BLaER1 treated with 17β-estradiol and CSF1 and Interleukin-3, amounts not matched to agents 10 nM and 100 nM (cell line): ENCODE measurements around the gene GBX2.

Experiments
- H3K27ac ChIP-seq, 11 experiments: shearing (Covaris generic); formaldehyde crosslinking; 2 replicates each; pipeline ENCODE4 v1.8.1; 2022
- H3K27me3 ChIP-seq, 11 experiments: shearing (Covaris generic); formaldehyde crosslinking; 2 replicates each; pipeline ENCODE4 v1.8.1; 2022
- H3K36me3 ChIP-seq, 11 experiments: shearing (Covaris generic); formaldehyde crosslinking; 2 replicates each; pipeline ENCODE4 v1.8.1; 2022
- H3K4me1 ChIP-seq, 10 experiments: shearing (Covaris generic); formaldehyde crosslinking; 2 replicates each; pipeline ENCODE4 v1.8.1; 2022
- H3K4me2 ChIP-seq, 11 experiments: shearing (Covaris generic); formaldehyde crosslinking; 2 replicates each; pipeline ENCODE4 v1.8.1; 2022
- H3K4me3 ChIP-seq, 10 experiments: shearing (Covaris generic); formaldehyde crosslinking; 2 replicates each; pipeline ENCODE4 v1.8.1; 2022
- H3K9ac ChIP-seq, 11 experiments: shearing (Covaris generic); formaldehyde crosslinking; 2 replicates each; pipeline ENCODE4 v1.8.1; 2022
- H3K9me3 ChIP-seq, 11 experiments: shearing (Covaris generic); formaldehyde crosslinking; replicated peaks in 1 of 11; 2 replicates each; pipeline ENCODE4 v1.8.1; 2022
- H4K20me1 ChIP-seq, 11 experiments: shearing (Covaris generic); formaldehyde crosslinking; 2 replicates each; pipeline ENCODE4 v1.8.1; 2022
- Cebpa-rat ChIP-seq, 11 experiments: shearing (Covaris generic); IDR thresholded peaks; 2 replicates each; pipeline ENCODE4 v1.8.1; 2022

The GBX2 gene

DNA sequence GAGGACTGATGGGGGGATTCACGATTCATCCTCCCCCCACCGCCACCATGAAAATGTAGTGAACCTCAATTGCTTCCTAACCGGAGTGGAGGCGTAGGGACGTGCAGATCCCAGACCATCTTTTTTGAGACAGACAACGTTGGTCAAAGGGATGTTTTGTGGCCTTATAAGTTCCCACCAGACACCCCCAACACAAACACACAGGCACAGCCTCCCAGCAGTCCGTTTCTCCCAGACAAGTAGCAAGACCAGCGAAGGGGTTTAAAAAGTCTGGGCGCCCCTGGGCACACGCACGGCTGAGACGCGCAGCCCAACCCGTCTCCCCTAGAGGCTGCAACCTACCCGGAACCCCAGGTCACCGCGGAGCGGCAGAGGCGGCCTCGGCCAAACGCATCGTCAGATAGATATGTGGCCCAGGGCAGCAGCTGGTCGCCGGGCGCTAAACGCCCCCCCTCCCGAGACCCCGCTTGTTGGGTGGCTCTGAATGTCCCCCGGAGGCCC, 1.3 kb downstream of the GBX2 start:
- Histone ChIP-seq H3K4me3 (peak overlapping the region; percentile 50 to 69 (median 55)), H3K27ac (no peak overlapping the region)

DNA sequence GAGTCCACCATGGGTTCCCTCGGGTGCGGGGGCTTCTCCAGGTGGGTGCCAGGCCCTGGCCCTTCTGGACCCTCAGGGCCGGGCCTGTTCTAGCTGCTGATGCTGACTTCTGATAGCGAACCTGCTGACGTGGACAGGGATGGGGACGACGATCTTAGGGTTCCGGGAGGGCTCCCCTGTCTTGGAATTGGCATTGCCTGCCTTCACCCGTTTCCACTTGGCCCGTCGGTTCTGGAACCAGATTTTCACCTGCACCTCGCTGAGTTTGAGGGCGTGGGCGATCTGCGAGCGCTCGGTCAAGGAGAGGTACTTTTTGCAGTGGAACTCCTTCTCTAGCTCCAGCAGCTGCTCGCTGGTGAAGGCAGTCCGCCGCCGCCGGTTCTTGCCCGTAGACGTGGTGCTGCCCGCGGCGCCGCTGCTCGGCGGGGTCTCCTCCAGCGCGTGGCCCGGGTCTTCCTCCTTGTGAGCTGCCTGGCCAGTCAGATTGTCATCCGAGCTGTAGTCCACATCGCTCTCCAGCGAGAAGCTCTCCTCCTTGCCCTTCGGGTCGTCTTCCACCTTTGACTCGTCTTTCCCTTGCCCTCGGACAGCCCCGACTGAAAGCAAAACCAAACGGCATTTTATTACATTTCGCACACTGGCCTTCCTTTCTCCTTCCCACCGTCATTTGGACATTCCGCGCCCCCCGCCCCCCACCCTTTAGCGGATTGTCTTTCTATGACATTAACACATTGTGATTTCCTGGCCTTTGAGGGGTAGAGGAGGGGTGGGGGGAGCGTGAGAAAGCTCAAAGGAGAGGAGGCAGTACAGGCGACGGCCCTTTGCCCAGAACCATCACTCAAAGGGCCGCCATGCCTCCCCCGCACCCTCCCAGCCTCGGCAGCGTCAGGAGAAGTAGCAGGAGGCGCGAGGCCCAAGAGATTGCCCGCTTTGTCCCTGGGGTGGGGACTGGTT, 2.1 kb downstream of the GBX2 start:
- H3K27me3 ChIP-seq: peaks cover 100% of the 10 kb centered on the region in 11 experiments
- TF ChIP-seq Cebpa-rat (IDR thresholded peaks at IDR 0.05): no peak
- H3K27ac ChIP-seq: no peak overlapping the region
- peak overlapping the region; percentile 50 to 69 (median 55); a peak in 15 of 20 replicates for H3K4me3 ChIP-seq
- H4K20me1 ChIP-seq: peaks cover 0 to 100% (median 96%) of the 10 kb centered on the region in 11 experiments; a peak in 19 of 22 replicates
- H3K36me3 ChIP-seq: no peaks in the 10 kb centered on the region
- H3K9ac ChIP-seq: no peak overlapping the region
- H3K4me2 ChIP-seq: peak overlapping the region; percentile 86 to 98 (median 95)
- H3K9me3 ChIP-seq: peaks cover 5 to 25% (median 12%) of the 10 kb centered on the region in 11 experiments; a peak in 18 of 22 replicates
- H3K4me1 ChIP-seq: peaks cover 44 to 59% (median 52%) of the 10 kb centered on the region in 10 experiments

More for the DNA sequence above, 1.3 kb downstream of the GBX2 start:
- Histone ChIP-seq H3K27me3 (peaks cover 100% of the 10 kb centered on the region in 11 experiments), H3K9me3 (peaks cover 5 to 32% (median 18%) of the 10 kb centered on the region in 11 experiments; a peak in 18 of 22 replicates), H3K36me3 (no peaks in the 10 kb centered on the region), H3K4me1 (peaks cover 44 to 57% (median 51%) of the 10 kb centered on the region in 10 experiments), H3K4me2 (peak overlapping the region; percentile 86 to 98 (median 95)), H4K20me1 (peaks cover 0 to 100% (median 97%) of the 10 kb centered on the region in 11 experiments; a peak in 19 of 22 replicates), H3K9ac (peak overlapping the region in 1 of 11 experiments; percentile 26; a peak in 2 of 22 replicates)
- no peak for TF ChIP-seq Cebpa-rat (IDR thresholded peaks at IDR 0.05)

DNA sequence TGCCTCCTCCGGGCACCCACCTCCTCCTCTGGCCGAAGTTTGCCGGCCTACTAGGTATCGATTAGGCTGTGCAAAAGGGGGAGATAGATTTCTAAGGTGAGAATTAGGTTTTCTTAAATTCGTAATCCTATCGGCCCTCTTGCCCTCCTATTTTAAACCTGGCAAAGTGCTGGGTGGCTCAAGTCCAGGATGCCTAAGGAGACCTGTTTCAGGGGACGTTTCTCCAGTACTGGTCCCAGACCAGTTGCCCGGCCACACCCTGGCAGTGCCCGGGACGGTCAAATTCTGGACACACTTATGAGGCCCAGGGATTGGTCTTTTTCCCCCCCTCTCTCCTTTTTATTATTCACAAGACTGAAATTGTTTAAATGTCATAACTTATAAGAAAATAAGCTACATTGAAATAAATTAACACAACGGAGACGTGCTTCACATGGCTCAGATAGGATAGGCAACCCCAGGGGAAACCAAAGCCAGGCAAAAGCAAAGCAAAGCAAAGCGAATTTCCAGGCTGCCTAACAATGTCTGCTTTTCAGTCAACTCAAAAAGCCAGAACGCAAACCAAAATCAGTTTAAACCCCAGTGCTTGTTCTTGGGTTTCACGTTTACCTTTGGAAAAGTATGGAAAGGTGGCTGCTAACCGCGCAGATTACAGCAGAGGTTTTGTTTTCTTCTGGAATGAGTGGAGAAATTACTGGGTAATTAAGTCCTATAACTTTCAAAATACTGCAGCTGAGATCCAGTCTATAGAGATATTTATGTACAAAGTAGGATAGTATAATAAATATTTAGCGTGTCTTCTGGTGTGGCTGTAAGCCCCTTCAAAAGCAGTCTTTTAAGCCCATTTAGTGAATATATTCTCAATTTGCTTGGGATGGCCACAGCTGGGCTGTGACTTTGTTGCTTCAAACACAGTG, 3.0 kb downstream of the GBX2 start:
- no peak overlapping the region for H3K9ac ChIP-seq
- TF ChIP-seq Cebpa-rat (IDR thresholded peaks at IDR 0.05): no peak
- H3K27me3 ChIP-seq: peaks cover 100% of the 10 kb centered on the region in 11 experiments
- peaks cover 0 to 98% (median 88%) of the 10 kb centered on the region in 11 experiments; a peak in 19 of 22 replicates for H4K20me1 ChIP-seq
- H3K9me3 ChIP-seq: peaks cover 5 to 18% (median 12%) of the 10 kb centered on the region in 11 experiments; a peak in 18 of 22 replicates
- no peaks in the 10 kb centered on the region for H3K36me3 ChIP-seq
- peak overlapping the region in 3 of 10 experiments; percentile 46 to 63 (median 51); a peak in 5 of 20 replicates for H3K4me3 ChIP-seq
- no peak overlapping the region for H3K27ac ChIP-seq
- H3K4me2 ChIP-seq: peak overlapping the region in 10 of 11 experiments; percentile 59 to 85 (median 69); a peak in 14 of 22 replicates
- H3K4me1 ChIP-seq: peaks cover 44 to 59% (median 52%) of the 10 kb centered on the region in 10 experiments

DNA sequence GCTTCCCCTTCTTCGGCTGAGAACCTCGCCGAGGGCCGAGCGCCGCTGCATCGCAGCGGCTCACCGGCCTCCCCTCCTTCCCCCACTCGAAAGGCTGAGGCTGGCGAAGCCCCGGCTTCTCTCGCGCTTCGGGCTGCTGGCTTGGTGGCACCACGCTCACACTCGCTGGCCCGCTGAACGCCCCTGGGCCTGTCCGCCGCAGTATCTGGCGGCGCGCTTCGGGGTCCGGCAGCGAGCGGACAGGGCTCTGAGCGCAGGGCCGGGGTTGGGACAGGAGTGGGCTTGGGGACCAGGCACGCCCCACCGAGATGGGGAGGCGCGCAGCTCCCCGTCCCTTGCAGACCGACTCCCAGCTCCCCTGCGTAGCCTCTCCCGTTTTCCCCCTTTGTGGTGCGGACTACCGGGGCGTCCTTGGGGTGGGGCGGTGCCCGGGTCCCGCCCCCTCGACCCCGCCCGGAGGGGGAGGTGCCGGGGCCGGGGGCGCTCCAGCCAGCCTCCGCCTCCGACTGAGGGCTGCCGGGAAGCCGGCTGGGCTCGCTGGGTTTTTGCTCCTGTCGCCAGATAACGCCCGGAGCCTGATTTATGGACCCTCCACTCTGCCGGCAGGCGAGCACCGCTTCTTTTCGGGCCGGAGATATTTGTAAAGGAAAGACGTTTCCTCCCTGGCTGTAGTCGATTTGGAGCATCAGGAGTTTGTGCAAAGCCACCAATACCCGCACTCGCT, 3.8 kb downstream of the GBX2 start:
- Histone ChIP-seq H3K9ac (no peak overlapping the region), H3K4me2 (peak overlapping the region; percentile 59 to 85 (median 68)), H3K27me3 (peaks cover 100% of the 10 kb centered on the region in 11 experiments), H3K27ac (no peak overlapping the region), H3K4me1 (peaks cover 44 to 59% (median 52%) of the 10 kb centered on the region in 10 experiments), H3K9me3 (peaks cover 0 to 11% (median 4%) of the 10 kb centered on the region in 11 experiments; a peak in 18 of 22 replicates), H3K36me3 (no peaks in the 10 kb centered on the region), H3K4me3 (peak overlapping the region; percentile 8 to 63 (median 44); a peak in 18 of 20 replicates), H4K20me1 (peaks cover 0 to 95% (median 80%) of the 10 kb centered on the region in 11 experiments; a peak in 19 of 22 replicates)
- TF ChIP-seq Cebpa-rat (IDR thresholded peaks at IDR 0.05): no peak

DNA sequence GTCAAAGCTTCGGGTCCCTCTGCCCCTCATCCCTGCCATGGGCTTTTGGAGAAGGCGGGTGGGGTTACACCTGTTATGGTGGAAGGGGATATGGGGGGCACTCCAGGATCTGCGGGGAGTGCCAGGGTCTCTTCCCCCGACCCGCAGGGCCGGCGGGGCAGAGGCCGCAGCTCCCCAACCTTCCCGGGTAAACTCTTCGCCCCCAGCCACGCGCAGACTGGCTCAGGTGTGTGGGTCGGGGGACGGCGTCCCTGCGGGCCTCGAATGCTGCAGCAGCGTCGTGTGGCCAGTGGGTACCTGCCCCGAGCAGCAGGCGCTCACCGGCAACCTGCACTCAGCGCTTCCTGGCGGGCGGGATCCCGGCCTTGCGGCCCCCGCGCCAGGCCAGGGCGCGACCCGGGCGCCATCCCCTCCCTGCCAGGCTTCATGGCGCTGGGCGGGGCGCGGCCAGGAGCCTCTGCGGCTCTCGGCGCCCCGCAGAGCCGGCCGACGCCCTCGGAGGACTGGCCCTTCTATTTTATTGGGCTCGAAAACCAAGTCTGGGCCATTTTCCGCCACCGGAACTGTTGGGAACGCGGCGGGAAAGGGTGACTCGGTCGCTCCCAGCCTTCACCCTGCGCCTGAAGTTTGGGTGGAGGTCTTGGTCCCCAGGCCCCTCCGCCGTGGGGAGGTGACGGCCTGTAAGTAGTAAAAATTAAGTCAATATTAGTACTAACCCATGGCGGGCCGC, 4.5 kb downstream of the GBX2 start:
- Histone ChIP-seq H3K9ac (no peak overlapping the region), H3K9me3 (peaks cover 0 to 4% (median 0%) of the 10 kb centered on the region in 11 experiments; a peak in 8 of 22 replicates), H3K36me3 (no peaks in the 10 kb centered on the region), H3K4me2 (peak overlapping the region; percentile 59 to 85 (median 68)), H3K27ac (no peak overlapping the region), H4K20me1 (peaks cover 0 to 95% (median 73%) of the 10 kb centered on the region in 11 experiments; a peak in 19 of 22 replicates), H3K27me3 (peaks cover 100% of the 10 kb centered on the region in 11 experiments), H3K4me1 (peaks cover 42 to 57% (median 50%) of the 10 kb centered on the region in 10 experiments), H3K4me3 (peak overlapping the region in 9 of 10 experiments; percentile 30 to 63 (median 46); a peak in 15 of 20 replicates)
- TF ChIP-seq Cebpa-rat (IDR thresholded peaks at IDR 0.05): no peak

DNA sequence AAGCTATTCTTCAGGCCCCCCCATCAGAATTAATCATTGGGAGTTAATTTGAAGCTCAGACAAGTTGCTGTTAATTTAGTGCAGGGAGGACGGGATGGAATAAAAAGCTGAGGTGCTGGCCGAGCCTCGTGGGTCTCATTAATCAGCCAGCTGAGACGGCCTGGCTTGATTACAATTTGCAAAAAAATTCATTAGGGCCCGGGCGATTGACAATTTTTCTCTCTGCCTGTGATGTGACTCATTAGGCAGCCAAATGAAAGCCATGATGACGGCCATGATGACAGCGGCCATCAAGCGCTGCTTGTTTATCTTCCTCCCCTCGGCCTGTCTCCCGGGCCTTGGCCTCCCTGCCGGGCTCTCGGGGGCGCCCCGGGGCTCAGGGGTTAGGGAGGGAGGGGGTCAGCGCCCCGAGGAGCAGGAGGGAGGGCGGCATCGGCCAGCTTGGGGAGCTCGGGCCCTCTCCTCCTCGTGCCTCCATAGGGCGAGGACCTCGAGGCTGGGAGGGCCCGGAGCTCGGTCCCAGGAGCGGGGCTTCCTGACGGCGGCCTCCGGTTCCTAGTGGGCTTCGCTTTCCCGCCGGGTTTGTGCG, 5.2 kb downstream of the GBX2 start:
- H3K9ac ChIP-seq: no peak overlapping the region
- peaks cover 0 to 88% (median 67%) of the 10 kb centered on the region in 11 experiments; a peak in 19 of 22 replicates for H4K20me1 ChIP-seq
- peaks cover 100% of the 10 kb centered on the region in 11 experiments for H3K27me3 ChIP-seq
- peak overlapping the region in 9 of 11 experiments; percentile 59 to 85 (median 68); a peak in 13 of 22 replicates for H3K4me2 ChIP-seq
- H3K9me3 ChIP-seq: no peaks in the 10 kb centered on the region
- TF ChIP-seq Cebpa-rat (IDR thresholded peaks at IDR 0.05): no peak
- peak overlapping the region in 6 of 10 experiments; percentile 6 to 63 (median 44); a peak in 7 of 20 replicates for H3K4me3 ChIP-seq
- no peaks in the 10 kb centered on the region for H3K36me3 ChIP-seq
- H3K27ac ChIP-seq: no peak overlapping the region
- peaks cover 35 to 51% (median 43%) of the 10 kb centered on the region in 10 experiments for H3K4me1 ChIP-seq
